Heart right ventricle (tissue), 16 donors: Measurements from ENCODE around the gene S100A7. TPM values are rescaled to one million over a fixed set of nuclear protein-coding genes. Genes with fewer than 3 reads are reported as not detected.

Source experiments
- ATAC-seq, 8 donors: fragments of 200-7000 bp; cut with Tn5 transposase; one replicate each; pipeline ENCODE4 v1.9.1; 2020; ENCODE audit warnings: mild to moderate bottlenecking in 8 of 8, moderate library complexity in 8 of 8, moderate number of reproducible peaks in 1 of 8
- DNase-seq, 2 donors: peaks; one replicate each; pipeline ENCODE4 v3.0.0-alpha.2; 2020
- H3K27ac ChIP-seq, 10 donors: fragments of 200-600 bp; sonication (generic) in 2 of 10; one replicate each; pipeline versions ENCODE4 v1.5.0 to v1.8.0; 2020 to 2022; ENCODE audit warnings: mild to moderate bottlenecking in 3 of 10
- H3K27me3 ChIP-seq, 7 donors: fragments of 200-600 bp; one replicate each; pipeline ENCODE4 v1.8.0; 2021 to 2022; ENCODE audit warnings: mild to moderate bottlenecking in 2 of 7
- H3K36me3 ChIP-seq, 9 donors: fragments of 200-600 bp; sonication (generic) in 1 of 9; one replicate each; pipeline versions ENCODE4 v1.5.0 to v1.8.0; 2020 to 2022; ENCODE audit warnings: mild to moderate bottlenecking in 2 of 9
- H3K4me1 ChIP-seq, 9 donors: fragments of 200-600 bp; sonication (generic) in 1 of 9; one replicate each; pipeline versions ENCODE4 v1.5.0 to v1.8.0; 2020 to 2022; ENCODE audit warnings: mild to moderate bottlenecking in 4 of 9
- H3K4me3 ChIP-seq, 10 donors: fragments of 200-600 bp; sonication (generic) in 2 of 10; one replicate each; pipeline versions ENCODE4 v1.5.0 to v1.8.0; 2020 to 2022; ENCODE audit warnings: mild to moderate bottlenecking in 7 of 10, moderate library complexity in 2 of 10
- H3K9me3 ChIP-seq, 11 donors: fragments of 200-600 bp in 10 of 11; sonication (generic) in 2 of 11; one replicate each; pipeline versions ENCODE4 v1.5.0 to v1.8.0; 2013 to 2022; ENCODE audit warnings: mild to moderate bottlenecking in 2 of 11, control low read depth in 1 of 11, moderate library complexity in 1 of 11
- WGBS, 2 donors: extraction: QIAGEN DNeasy Blood & Tissue Kit; methylation state at CpG; one replicate each; pipeline ENCODE4 v1.1.7; 2013; ENCODE audit warnings: inconsistent platforms in 1 of 2; 5-methylcytosine and 5-hydroxymethylcytosine counted together
- intact Hi-C, 10 donors: fragments of 100-400 bp; cut with DNase I; formaldehyde crosslinking; loops; one replicate each; pipeline versions ENCODE4 v1.11.1 to v1.14.2; 2022
- polyA plus RNA-seq, 2 donors: library from polyadenylated mRNA; stranded (reverse); fragments of 200-250 nt; gene quantifications; one replicate each; pipeline ENCODE4 v1.2.3, GENCODE V29; 2013
- total RNA-seq, 10 donors: library from RNA; stranded (reverse); fragmentation: NEBNext Ultra II Directional in 3 of 10; extraction: Animal tissue kit (Norgen Biotek cat#: 25700) in 3 of 10; gene quantifications; one replicate each; pipeline versions ENCODE4 v1.2.1 to v1.2.4, GENCODE V29; 2021 to 2023
- TF ChIP-seq, protein P1 (sequence below), 9 donors: fragments of 200-600 bp; sonication (generic) in 2 of 9; IDR thresholded peaks; one replicate each; pipeline versions ENCODE4 v1.5.0 to v1.8.0; 2021 to 2022; ENCODE audit warnings: antibody characterized with exemption in 9 of 9, mild to moderate bottlenecking in 5 of 9, moderate library complexity in 1 of 9
- donor health status: Arrhythmogenic right ventricular cardiomyopathy.
- donor health status: ischemic (EF 13 %, LVEDD 7.1; RV severe dilation, severe dysfunction).
- donor health status: healthy with polysubstance abuse.
- donor health status: DM: no; HTN: yes; CAD: no.
- donor health status: DM: no; HTN: no; CAD: no.
- donor health status: ischemic (EF 25% LVEDD 6.9; RV normal size, moderate dysfunction).
- donor health status: ischemic (EF 25% LVEDD 5.7; RV mildly dilated, moderate dysfunction).
- donor health status: healthy.
- donor health status: DM: yes; HTN: yes; CAD: no.
- donor health status: Ischemic cardiomyopathy.
- donor health status: ischemic (EF 35%, LVEDD 5.7; RV mildly dilated, moderate dysfunction).
- donor health status: nonischemic (EF 11% LVEDD 7.7; RV severe dilation, severe dysfunction).
- donor health status: DM: yes; HTN: yes; CAD: no.
- donor health status: PGD.
- donor health status: ischemic (EF 29% LVEDD 5.4; RV normal size, mild dysfunction).
- donor health status: nonischemic (EF 23%, LVEDD 6.1; RV moderate dilation, normal function).

The S100A7 gene
- total and polyA plus RNA-seq, 12 donors = 0.20 TPM; not detected in 11

DNA sequence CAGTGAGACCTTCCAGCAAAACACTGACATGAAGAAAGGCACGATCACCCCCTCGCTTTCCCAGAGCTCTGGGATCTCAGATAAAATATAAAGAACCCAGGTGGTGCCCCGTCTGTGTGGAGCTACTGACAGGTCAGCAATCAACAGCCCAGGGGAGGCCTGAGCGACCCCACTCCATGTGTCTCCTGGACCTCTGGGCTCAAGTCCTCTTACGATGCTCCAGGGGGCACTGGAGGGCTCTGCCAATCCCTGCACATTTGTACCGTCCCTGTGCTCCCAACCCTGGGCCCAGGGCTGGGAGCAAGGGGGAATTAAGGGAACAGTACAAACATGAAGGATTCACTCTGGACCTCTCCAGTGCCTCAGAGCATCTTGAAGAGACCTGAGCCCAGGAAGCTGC, 31.7 kb downstream of the S100A7 start:
- Histone ChIP-seq H3K9me3 (no peaks in the 10 kb centered on the region), H3K27me3 (peaks cover 0 to 27% (median 17%) of the 10 kb centered on the region in 7 donors), H3K27ac (no peak overlapping the region), H3K4me1 (no peaks in the 10 kb centered on the region), H3K4me3 (no peak overlapping the region), H3K36me3 (no peaks in the 10 kb centered on the region)
- ATAC-seq (no peak), DNase-seq (no peak)
- intact Hi-C loops = no loop called here
- TF ChIP-seq, protein P1, sequence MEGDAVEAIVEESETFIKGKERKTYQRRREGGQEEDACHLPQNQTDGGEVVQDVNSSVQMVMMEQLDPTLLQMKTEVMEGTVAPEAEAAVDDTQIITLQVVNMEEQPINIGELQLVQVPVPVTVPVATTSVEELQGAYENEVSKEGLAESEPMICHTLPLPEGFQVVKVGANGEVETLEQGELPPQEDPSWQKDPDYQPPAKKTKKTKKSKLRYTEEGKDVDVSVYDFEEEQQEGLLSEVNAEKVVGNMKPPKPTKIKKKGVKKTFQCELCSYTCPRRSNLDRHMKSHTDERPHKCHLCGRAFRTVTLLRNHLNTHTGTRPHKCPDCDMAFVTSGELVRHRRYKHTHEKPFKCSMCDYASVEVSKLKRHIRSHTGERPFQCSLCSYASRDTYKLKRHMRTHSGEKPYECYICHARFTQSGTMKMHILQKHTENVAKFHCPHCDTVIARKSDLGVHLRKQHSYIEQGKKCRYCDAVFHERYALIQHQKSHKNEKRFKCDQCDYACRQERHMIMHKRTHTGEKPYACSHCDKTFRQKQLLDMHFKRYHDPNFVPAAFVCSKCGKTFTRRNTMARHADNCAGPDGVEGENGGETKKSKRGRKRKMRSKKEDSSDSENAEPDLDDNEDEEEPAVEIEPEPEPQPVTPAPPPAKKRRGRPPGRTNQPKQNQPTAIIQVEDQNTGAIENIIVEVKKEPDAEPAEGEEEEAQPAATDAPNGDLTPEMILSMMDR (IDR thresholded peaks at IDR 0.05) = no peak
- 40 to 54% methylated on average over 6 of the region's 6 CpGs for WGBS, 2 donors

DNA sequence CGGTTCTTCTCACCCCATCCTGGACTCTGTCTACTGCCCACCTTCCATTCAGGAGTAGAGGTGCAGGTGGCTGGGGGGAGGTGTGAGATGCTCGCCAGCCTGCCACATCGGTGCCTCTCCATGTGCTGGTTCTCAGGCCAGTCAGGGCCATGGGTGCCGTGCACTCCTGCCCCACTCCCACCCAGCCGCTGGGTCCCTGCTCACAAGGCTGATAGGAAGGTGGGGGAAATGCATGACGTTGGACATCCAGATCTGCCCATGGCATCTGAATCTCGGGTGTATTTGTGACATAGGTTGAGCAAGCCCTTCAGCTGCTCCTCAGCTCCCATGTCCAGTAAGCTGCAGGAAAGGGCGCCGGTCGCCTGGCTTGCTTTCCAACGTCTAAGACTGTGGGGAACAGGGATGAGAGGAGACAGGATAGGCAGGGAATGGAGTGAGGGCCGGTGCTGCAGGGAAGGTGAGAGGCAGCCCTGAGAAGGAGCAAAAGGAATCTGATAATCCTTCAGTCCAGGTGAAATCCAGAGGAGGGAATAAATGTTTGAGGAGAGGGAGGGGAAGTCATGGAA, 32.3 kb downstream of the S100A7 start:
- 79 to 80% methylated on average over 12 of the region's 12 CpGs for WGBS, 2 donors
- TF ChIP-seq, protein P1 (IDR thresholded peaks at IDR 0.05) = no peak

DNA sequence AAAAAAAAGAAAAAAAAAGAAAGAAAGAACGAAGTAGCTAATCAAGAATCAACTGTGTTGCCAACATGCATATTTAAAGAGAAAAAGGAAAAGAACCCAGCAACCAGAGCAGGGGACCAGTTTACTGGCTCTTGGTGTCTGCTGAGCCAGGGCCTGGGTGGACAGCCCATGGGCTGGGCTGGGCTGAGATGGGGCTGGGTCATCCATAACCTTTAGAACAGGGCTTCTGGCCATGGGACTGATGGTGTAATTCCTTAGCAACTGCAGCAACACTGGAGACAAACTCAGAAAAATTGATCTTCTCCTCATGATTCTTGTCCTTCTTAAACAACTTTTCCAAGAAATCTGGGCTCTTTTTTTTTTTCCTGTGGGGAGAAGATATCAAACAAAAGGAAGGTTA, 33.6 kb downstream of the S100A7 start:
- intact Hi-C loops = no loop called here
- ATAC-seq (no peak), DNase-seq (no peak)
- Histone ChIP-seq H3K4me1 (no peaks in the 10 kb centered on the region), H3K9me3 (no peaks in the 10 kb centered on the region), H3K27ac (no peak overlapping the region), H3K36me3 (no peaks in the 10 kb centered on the region), H3K27me3 (peaks cover 0 to 27% (median 17%) of the 10 kb centered on the region in 7 donors), H3K4me3 (no peak overlapping the region)
- TF ChIP-seq, protein P1 (IDR thresholded peaks at IDR 0.05) = no peak
- WGBS, 2 donors = 10 to 41% methylated on average over 1 of the region's 1 CpG

More for the DNA sequence above, 32.3 kb downstream of the S100A7 start:
- intact Hi-C loops = no loop called here
- Histone ChIP-seq H3K27ac (no peak overlapping the region), H3K4me1 (no peaks in the 10 kb centered on the region), H3K36me3 (no peaks in the 10 kb centered on the region), H3K27me3 (peaks cover 0 to 27% (median 17%) of the 10 kb centered on the region in 7 donors), H3K4me3 (no peak overlapping the region), H3K9me3 (no peaks in the 10 kb centered on the region)
- ATAC-seq (no peak), DNase-seq (no peak)

DNA sequence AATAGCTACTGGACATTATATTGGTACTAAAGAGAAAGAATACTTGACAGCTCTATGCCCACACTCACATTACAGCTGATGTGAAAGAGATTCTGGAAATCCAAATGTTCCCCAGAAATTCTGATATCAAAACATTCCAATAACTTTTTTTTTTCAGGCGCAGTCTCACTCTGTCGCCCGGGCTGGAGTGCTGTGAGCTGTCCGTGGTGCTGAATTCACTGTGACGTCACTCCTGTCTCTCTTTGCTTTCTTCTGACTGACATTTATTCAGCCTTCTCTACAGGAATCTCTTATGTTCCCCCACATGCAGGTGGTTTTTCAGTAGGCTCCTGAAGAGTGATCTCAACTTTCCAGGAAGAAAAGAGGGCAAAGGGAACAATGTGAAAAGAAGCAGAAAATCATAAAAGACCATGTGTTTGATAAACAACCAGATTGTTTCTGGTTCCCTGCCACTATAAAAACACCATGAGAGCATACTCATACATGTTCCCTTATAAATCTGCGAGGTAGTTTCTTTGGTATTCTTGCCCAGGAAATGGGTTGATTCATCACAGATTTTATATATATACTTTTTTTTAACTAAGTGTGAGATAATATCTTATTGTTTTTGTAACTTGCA, 37.9 kb downstream of the S100A7 start:
- Histone ChIP-seq H3K9me3 (no peaks in the 10 kb centered on the region), H3K27me3 (peaks cover 0 to 30% (median 19%) of the 10 kb centered on the region in 7 donors), H3K4me3 (no peak overlapping the region), H3K27ac (no peak overlapping the region), H3K4me1 (no peaks in the 10 kb centered on the region), H3K36me3 (no peaks in the 10 kb centered on the region)
- intact Hi-C loops = no loop called here
- 5% methylated on average over 6 of the region's 6 CpGs for WGBS, 2 donors
- TF ChIP-seq, protein P1 (IDR thresholded peaks at IDR 0.05) = no peak
- peak; percentile 61 to 67 for DNase-seq
- peak in 5 of 8 donors; percentile 38 to 67 (median 58) for ATAC-seq
